NCI-H460 (cell line): ENCODE data around the gene COLEC12. TPM values are rescaled to one million over a fixed set of nuclear protein-coding genes. Genes with fewer than 3 reads are reported as not detected.

Experiments used
- DNase-seq: peaks from one replicate; pipeline ENCODE4 v3.0.0-alpha.2; 2016; ENCODE audit warnings: low read depth; ENCODE audit errors: extremely low read depth
- total RNA-seq: library from RNA; depleted of rRNA; stranded (reverse); fragments of >200 nt; shearing (Covaris generic); gene quantifications from 2 replicates; pipeline ENCODE4 v1.2.3, GENCODE V29; 2014

Gene COLEC12
- total RNA-seq, 1 experiment from 2014 or later: 0.05 TPM

DNA sequence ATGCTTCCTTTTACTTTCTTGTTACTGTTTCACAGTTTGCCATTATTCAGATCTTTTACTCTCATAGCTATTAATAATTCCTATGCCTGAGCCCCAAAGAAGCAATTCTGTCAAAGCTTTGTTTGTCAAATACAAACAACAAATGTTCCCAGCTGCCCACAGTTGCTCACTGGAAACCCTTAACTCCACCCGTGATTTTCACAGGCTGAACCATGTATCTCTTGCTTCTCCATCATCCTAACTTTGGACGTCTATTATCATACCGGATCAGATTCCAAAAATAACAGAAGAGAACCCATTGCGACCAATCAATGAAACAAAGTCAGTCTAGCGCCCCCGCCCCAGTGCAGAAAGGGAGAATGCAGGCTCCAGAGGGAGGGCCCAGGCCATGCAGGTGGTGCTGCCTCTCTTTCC is 24.2 kb downstream of the COLEC12 start:
- DNase-seq: no peak

DNA sequence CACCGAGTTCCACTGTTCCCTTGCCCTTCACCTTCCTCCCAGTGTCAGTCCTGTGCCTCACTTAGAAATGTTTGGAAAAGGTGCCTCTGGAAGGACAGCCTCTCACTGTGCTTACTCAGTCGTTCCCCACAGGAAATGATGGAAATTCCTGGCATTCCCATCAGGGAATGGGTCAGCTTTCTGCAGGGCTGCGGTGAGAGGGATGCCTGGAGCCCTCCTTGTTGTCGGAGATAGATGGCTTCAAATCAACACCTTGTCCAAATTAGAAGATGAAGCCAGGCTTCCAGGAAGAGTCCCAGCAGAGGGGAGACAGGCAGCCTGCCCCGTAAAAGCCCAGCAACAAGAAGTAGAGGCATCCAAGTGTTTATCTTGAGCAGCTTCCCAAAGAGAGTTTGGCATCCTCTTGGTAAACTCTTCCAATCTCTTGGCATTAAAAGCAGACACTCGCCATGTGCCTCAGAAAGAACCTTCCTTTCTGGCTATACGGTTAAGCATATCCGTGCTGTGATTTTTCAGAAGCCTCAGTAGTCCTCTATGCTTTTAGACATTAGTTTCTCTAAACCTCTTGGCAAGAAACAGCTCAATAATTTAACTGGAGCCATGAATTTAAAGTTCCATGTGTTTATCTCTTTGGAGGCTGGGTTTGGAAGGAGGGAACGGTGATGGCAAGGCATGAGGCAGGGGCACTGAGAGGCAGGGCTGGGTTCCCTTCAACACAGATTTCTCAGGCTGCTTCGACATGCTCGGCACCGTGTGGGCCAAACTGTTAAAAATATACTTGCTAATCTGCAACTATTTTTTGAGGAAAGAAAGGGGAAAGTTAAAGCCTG is 25.1 kb downstream of the COLEC12 start:
- DNase-seq: no peak

DNA sequence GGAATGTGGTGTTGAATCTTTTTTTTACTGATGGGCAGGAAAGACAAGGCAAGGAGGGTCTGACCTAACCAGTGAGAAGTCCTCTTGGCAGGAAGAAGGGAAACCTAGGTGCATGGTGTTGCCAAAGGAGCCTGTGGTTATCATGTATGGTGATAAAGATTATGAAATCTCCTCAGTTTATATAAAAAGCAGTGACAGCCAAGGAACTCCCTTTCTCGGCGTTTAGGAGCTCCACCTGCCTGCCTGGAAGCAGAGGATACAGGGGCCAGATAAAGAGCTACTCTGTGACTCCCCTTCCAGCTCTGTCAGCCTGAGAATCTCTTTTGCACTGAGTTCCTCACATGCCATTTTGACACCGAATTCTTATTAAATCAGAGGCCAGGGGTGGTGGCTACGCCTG is 26.1 kb downstream of the COLEC12 start:
- DNase-seq: no peak

DNA sequence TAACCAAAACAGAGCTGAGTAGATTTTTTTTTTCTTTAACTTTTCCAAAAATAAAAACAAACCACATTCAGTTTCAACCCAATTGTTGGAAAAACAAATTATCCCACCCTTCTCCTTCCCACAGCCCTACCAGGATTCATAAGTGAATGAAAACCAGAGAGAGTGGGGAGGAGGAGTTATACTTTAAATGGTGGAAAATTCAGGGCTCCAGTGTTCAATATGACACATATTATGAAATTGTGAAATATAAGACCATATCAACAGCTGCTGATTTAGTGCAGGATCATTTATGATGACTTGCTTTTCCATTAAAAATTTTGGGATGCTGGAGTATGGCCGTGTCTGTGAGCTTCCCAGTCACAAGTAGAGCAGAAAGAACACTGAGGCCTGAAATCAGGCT is 26.7 kb downstream of the COLEC12 start:
- no peak for DNase-seq

DNA sequence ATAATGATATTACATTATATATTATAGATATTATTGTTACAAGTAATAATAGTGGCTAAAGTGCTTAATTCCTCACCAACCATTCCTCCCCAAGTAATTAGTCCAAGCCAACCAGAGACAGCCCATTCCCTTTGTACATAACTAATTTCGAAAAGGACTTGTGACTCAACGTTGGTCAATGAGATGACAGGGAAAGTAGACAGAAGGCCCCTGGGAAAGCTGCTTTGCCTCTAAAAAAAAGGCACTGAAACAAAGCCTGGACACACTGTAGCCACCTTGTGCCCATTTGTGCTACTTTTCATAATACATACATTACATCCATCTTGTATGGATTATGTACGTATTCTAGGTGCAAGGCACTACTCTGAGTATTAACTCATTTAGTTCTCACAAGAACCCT is 28.8 kb downstream of the COLEC12 start:
- no peak for DNase-seq

DNA sequence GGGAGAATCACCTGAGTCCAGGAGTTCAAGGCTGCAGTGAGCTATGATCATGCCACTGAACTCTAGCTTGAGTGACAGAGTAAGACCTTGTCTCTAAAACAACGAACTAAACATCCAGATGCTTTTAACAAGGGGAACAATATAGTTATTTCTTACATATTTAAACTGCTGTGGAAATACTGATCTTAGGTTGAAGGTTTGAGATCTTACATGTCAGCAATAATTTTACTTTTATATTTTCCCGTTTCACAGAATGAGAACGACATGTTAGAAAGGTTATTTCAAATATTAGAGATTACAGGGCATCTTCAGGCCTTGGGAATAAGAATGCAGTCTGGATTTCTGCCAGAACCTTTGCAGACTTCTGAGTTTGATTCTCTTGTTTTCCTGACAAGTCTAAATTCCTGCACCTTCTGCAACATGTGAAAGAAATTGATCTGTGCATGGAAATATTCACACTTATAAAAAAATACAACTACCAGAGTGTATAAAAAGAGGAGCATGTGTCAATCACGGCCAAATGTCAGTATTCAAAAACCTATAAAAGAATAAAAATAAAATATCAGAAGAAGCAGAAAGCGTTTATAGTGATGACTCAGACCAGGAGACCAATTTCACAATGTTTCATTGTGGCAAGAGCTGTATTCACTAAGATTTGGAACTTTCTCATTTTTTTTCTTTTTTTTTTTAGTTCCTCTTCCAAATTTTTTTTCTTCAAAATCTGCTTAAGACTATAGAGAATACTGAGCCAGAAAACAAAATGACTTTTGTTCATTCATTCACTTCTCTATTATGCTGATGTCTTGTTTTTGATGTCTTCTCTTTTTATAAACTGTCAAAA is 29.6 kb downstream of the COLEC12 start:
- no peak for DNase-seq

DNA sequence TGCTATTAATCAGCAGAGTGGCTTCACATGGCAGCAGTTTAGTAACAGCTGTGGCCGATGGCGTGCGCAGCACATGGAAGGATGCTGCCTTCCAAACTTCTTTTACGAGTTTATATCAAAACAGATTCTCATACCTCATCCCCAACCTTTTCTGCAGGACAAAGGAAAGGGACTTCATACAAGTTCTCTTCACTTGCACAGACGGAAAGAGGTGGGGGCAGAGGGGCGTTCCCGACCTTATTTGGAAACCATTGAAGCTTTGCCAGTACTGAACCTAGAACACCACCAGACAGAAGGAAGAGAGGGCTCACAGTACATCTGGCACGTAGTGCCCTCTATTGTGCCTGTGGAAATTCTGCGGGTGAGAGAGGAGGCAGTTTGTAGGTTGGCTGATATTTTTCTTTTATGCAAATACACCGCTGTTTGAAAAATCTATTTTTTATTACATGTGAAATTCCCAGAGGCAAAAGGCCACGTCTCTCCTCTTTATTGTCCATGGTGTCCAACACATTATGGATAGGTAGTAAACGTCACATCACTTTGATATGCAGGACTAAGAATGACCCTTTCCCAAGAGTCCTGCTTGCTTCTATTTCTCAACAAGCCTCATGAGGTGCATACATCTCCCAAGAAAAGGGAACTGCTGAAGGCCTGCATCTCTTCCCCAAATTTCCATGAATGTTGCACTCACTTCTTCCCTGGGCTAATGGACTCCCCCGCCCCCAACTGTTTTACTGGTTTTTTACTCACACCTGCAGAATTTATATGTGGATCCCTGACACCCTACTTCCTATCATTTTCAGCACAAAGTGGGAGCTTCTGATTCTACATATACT is 31.3 kb downstream of the COLEC12 start:
- no peak for DNase-seq

DNA sequence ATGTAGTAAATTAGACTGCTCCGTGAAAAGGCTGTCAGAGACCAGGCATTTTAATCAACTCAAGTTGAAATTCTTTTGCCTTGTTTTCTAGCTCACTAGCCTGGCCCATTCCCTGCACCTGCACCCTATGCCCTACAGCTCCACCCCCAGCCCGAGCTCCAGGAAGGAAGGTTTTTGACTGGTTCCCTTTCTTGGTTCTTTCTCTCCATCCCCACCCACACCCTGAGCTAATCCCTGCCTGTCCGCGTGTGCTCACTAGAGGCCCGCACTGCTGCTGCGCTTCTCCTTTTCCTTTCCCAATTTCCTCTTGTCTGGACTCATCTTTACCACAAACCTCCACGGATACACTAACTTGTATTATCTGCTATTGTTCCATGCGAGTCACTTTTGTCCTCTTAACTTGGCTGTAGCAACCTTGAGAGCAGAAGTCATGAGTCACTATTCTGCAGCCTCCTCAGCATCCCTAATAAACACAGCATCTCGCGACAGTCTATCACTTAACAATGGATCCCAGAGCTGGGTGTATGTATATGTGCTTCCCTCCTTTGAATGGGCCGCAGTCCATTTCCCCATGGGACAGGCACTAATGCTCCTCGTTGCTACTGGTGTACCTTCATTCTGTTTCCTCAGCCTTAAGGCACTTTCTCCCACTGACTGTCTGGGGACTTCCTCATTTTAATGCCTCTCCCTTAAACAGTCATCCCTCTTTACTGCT is 36.5 kb downstream of the COLEC12 start:
- DNase-seq: no peak

DNA sequence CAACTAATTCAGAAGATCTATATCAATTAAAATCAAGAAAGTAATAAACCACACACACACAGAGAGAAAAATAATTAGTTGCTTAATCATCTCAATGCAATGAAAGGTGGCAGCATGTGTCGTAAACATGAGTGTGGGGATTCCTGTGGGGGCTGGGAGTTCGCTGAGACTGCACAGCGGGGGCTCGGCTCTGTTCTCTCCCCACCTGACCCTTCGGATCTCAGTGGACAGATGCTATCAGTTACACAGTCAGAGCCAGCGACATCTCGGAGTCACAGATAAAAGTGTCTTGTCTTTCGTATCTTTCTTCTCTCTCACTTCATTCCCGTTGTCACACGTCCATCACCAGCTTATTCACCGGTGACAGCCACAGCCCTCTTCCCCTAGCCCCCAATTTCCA is 37.1 kb downstream of the COLEC12 start:
- DNase-seq: no peak

DNA sequence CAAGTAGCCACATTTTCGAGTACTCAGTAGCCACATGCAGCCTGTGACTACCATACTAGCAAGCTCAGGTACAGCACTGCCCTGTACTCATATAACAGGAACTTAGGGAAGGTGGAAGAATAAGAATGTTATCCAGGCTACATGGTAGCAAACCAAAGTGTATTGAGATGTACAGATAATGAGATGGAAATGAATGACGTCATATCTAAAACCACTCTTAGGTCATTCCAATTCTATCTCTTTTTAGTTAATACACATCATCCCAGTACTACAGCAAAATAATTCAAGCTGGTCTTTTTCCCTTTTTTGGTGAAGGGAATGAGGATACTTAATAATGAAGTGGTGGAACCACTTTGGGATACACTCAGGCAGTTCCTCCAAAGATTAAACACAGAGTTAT is 38.7 kb downstream of the COLEC12 start:
- no peak for DNase-seq

DNA sequence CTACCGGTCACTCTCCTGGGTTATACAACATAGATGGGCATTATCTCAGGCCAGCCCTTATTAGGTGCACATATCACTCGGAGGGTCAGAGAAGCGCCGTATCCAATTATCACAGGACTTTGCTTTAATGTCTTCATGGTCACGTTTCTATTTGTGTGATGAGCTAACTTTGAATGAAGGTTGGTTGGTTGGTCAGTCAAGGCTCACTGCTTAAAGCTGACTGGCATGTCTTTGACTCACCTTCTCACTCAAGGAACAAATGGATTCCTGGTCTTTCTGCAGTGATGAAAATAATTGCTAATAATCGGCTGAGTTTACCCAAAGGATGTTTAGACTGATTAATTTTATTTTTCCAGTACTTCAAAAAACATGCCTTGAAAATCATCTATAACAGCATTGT is 39.7 kb downstream of the COLEC12 start:
- no peak for DNase-seq

DNA sequence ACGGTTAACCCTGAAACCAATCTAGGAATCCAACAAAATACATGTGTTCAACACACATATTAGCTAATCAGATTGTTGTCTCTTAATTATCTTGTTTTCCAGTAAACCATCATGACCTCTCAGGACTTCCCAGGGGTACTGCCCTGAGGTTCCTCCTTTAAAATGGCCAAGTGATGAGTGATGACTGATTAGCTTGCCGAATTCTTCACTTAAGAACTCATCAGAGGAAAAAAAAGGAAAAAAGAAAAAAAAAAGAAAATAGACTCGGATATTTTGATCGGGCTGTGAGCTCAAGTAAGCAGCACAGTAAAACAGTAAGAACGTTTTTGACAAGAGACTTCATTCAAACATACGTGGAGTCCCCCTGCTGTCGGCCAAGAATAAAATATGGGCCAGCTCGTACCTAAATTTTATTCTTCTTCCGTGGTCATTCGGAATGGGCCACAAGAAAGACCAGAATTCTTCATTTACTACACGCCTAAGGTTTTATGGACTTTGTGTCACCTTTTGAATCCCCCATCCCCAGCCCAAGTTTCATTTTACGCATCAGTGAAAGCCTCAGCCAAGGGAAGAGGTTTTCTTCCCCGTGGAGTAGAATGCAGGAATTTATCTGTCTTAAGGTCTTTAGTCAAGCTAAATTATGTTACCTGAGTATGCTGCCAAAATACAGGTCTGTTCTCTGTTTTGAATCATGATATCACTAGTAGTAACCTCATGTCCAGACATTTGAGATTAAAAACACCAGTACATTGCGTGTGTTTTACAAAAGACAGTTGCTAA is 40.5 kb downstream of the COLEC12 start:
- no peak for DNase-seq

DNA sequence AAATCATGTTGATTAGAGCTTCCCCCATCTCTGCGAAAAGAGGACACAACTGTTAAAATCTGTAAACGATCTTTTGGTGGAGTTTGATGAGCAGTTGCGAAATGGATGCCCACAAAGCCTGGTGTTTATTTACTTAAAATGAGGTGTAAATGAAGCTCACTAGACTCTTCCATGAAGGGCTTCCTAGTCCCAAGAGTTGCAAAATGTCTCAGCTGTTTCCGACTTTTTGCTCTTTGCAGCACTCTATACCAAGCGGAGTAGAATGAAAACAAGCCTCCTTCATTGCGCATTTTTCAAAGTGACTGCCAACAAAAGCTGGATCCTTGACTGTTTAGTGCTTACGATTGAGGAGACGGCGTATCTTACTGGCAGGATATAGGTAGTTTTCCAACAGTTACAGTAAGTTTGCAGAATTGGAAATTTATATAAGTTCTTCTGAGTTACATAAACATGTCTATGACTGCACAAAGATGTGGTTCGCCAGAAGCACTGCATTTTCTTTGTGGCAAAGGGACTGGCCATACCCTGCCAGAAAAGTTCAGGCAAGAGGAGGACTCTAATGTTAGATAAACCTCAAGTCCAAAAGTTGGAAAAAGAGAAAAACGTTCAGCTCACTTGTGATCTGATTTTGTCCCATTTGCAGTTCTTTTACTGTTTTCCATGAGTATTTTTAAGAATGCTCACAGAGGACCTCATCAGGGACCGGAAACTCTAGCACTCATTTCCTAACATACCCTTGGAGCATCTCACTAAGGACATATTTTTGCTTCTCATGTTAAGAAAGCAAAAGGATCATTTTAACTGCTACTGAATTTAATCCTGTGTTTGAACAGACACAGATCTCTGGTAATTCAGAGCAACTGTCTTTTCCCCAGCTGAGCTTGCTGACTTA is 42.7 kb downstream of the COLEC12 start:
- no peak for DNase-seq

DNA sequence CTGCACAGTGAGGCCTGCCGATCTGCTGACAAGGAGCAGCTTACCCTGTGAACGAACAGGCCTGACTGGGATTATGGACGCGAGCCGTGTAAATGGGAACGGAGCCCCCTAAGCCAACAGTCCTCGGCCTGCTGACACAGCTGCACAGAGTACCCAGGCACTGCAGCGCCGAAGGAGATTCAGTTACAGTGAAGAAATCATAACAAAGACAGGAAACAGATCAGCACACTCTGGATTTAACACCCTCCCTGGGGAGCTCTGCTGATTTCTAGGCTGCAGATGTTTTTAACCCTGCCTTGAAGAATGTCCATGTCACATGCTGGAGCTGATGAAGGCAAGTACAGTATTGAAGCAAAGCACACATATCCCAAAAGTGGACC is 43.4 kb downstream of the COLEC12 start:
- DNase-seq: no peak

DNA sequence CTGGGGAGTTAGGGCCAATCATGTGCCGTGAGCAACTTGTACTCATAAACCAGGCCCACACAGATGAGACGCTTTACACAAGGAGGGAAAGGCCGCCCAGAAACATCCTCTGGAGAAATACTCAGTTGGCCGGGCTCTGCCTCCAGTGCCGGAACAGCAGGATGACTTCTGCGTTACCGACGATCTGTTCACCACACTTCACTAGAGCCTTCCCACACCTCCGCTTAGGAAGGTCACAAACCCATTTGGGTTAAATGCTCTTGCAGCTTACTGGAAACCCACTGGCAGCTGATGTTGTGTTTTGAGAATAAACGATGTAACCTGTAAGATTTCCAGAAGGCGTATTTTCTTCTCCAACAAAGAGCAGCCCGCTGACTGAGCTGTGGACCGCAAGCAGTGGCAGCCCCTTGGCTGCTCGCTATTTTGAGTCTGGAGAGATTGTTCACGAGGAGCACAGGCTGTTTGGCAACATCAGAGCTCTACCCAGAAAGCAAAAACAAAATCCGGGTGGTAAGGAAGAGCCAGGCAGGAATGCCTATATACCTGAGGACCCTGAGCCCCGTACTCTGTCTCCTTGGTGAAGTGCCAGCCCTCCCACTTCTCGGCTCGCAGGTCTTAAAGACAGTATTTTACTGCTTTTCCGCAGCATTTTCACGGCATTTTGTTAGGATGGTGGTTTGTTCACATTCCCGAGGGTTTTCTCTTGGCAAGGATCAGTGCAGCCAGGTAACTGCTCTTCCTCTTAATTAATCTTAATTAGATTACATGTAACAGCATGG is 44.0 kb downstream of the COLEC12 start:
- no peak for DNase-seq

DNA sequence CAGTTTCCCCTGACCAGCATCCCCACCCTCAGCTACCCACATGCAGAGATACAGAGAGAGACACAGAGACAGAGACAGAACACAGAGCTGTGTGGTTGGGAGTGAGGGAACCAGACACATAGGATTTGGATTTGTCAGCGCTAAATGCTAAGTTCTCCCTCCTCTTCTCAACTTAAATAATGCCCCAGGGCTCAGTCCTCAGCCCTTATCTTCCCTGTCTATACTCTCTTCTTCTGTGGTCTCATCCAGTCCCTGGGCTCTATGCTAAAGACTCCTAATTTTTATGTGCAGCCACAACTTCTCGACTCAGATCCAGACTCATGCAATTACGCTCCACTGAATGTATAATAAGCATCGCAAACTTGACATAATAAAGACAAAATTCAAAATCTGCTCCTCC is 47.1 kb downstream of the COLEC12 start:
- no peak for DNase-seq

DNA sequence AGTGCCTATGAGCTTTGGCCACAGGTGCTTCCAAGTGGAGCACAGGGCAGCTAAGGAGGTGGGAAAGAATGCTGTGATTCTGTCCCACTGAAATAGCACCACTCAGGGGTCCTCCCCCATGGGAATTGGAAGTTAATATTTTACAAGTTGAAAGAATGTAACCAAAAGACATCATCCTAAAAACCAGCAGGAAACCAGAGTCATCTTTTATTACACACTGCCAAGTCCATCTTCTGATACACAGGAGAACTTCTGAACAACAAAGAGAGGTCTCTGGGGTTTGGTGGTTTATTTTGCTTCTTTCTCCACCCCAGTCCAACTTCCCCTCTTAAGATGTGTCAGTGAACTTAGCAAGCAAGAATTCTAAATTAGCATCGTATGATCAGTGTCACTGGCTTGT is 47.7 kb downstream of the COLEC12 start:
- DNase-seq: no peak

DNA sequence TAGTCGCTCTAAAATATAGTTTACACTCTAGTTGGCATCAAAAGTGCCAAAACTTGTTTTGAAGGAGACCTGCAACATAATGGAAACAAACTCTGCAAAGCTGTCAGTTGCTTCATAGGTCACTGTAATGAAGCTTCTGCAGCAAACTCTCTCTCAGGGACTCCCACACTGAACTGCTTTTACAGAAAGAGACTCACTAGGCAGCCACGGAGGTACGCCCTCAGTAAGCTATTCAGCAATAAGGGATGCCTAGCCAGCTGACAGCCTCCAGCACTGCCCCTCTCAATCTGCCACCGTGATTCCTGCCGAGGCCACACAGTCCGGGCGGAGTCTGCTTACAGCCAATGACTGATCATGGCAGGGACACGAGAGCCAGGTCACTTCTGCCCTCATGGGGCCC is 51.1 kb downstream of the COLEC12 start:
- no peak for DNase-seq
